ENCODE results near the gene COL19A1.
A peak's percentile ranks its signal among the peaks of the same experiment; 100 is the strongest.
"Not testable (repeated sequence)": the region's sequence is repeated elsewhere in the genome, so short reads cannot be mapped to it uniquely, and the experiment has no call there.

Gene COL19A1

GRCh38 chr6:69900869-69901268, 34.5 kb downstream of the COL19A1 start:
- no peak for DNase-seq (ENCODE audit: low spot score)

DNA sequence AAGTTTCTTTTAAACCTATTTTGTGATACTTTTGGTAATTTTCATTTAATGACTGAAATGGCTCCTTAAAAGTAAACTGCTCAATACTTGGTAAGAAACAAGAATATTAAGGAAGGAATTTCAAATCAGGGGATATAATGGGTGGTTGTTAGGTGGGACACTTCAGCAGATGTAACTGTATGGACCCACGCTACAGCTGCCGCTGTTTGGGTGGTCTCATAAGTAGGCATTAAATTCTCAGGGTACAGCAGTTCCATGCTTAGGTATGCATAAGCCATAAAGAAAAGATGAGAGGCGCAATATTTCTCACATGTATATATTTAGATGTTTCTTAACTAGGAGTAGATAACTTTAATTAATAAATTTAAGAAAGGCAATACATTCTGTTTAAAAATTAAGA, 35.0 kb downstream of the COL19A1 start:
- no peak for DNase-seq (ENCODE audit: low spot score)

- no peak for DNase-seq (ENCODE audit: low spot score)
Measured at GRCh38 chr6:69907981-69908498, 41.7 kb downstream of the COL19A1 start.

DNA sequence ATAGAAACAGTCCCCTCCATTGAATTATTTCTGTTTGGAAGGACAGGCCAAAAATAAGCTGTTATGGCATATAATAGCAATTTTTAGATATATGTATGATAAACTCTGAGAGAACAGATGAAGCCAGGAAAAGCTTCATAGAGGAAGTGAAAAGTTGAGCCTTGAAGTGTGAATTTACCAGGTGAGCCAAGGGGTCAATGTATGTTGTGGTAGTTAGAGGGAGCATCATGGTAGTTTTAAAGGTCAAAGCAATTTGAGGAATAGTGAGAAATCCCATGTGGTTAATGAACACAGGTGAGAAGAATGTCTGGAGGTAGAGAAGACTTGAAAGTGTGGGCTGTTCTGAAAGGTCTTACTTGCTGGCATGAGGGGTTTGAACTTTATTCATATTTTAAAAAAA, 47.0 kb downstream of the COL19A1 start:
- no peak for DNase-seq (ENCODE audit: low spot score)

DNA sequence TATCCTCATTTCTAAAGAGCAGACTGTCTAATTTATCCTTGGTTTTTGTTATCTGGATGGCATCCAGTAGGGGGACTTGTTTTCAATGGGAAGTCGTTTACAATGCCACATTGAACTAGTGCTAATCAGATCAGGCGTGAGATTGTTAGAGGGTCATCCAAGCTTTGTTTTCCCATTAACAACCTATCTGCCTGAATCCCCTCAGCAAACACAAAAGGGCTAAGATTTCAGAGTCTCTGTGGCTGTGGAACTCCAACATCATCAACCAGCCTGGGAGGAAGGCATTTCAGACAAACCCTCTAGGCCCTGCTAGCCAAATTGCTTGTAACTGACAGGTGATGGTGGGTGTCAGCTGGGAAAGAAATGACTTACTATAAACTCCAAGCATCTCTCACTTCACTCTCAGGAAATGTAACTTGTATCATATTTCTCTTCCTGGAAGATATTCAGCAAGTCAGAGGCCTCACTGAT, 47.7 kb downstream of the COL19A1 start:
- DNase-seq (ENCODE audit: low spot score): no peak

DNA sequence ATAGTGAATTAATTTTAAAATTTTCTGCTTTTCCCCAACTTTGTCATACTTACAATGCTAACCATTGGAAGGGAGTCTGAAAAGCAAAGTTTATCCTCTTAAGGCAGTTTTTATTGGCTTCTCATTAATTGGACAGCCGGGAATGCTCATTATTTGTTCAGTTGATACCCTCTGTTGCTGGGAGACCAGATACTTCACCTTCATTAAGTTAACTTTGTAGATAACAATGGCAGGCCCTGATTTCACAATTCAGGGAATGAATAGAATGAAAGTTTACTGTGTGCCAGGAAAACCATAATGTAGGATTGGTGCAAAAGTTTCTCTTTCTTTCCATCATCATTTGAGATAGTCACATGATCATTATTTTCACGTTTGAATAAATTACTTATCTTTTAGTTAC, 49.0 kb downstream of the COL19A1 start:
- no peak for DNase-seq (ENCODE audit: low spot score)

DNA sequence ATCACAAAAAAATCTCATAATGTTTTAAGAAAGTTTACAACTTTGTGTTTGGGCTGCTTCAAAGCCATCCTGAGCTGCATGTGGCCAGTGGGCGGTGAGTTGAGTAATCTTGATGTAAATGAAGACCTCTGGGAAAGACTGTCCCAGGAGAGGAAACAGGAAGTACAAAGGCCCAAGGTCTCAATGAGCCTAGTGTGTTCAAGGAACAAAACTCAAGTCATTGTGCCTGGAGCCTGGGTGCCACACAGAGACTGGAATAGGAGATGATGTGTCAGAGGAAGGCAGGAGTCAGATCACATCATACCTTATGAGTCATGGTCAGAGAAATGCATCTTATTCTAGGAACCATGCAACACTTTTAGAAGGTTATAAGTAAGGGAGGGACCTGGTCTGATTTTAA, 51.5 kb downstream of the COL19A1 start:
- DNase-seq (ENCODE audit: low spot score): no peak

DNA sequence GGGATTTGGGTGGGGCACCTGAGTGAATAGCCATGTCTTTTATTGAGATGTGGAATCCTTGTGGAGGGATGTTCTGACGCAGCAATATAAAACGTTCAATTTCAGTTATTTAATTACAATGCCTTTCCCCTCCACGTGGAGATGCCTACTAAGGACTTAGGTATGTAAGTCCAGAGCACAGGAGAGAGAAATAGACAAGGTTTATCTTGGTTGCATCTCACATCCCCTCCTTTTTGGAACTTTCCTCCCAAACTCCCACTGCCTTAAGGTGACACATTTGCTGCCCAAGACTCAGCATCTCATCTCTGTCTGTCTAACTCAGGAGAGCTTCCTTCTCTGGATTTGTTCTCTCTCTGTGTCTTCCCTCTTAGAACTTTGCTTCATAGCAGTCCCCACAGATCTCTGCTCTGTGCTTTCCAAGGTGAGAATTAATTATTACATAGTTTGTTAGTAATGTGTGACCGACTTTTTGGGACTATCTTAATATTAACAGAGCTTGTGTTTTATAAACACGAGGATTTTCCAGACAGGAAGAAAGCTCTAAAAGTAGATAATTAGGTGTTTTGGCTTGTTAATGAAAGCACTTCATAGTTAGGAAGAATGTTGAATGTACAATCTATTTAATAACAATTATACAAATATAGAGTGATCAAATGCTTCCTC, 52.6 kb downstream of the COL19A1 start:
- DNase-seq (ENCODE audit: low spot score): no peak

DNA sequence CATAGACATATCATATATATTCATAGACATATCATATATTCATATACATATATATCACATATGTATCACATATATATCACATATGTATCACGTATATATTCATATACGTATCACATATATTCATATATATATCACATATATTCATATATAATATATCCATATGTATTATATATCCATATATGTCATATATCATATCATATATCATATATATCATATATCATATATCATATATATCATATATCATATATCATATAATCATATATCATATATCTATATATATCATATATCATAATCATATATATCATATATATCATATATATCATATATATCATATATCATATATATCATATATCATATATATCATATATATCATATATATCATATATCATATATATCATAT, 54.7 kb downstream of the COL19A1 start:
- DNase-seq (ENCODE audit: low spot score): not testable (repeated sequence)

- not testable (repeated sequence) for DNase-seq (ENCODE audit: low spot score)
Measured at GRCh38 chr6:69921611-69922010, 55.3 kb downstream of the COL19A1 start.

GRCh38 chr6:69926745-69927144, 60.4 kb downstream of the COL19A1 start:
- DNase-seq (ENCODE audit: low spot score): no peak

- no peak for DNase-seq (ENCODE audit: low spot score)
Measured at GRCh38 chr6:69933239-69933638, 66.9 kb downstream of the COL19A1 start.

DNA sequence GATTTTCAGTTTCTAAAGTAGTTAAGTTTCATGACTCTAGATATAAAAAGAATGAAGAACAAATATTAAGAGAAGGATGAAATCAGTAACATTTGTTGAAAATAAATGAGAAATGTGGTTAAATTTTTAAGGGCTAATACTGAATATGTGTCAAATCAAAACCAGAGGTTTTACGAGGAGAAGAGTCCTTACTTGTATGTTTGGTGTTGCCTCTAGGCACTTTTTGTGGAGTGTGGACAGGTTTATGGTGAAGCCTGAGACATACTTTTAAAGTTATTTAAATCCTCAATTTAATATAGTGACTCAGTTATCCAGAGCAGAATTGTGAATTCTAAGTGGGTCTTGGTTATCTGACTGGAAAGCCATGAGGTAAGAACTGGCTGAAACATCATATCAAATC, 68.7 kb downstream of the COL19A1 start:
- no peak for DNase-seq (ENCODE audit: low spot score)

DNA sequence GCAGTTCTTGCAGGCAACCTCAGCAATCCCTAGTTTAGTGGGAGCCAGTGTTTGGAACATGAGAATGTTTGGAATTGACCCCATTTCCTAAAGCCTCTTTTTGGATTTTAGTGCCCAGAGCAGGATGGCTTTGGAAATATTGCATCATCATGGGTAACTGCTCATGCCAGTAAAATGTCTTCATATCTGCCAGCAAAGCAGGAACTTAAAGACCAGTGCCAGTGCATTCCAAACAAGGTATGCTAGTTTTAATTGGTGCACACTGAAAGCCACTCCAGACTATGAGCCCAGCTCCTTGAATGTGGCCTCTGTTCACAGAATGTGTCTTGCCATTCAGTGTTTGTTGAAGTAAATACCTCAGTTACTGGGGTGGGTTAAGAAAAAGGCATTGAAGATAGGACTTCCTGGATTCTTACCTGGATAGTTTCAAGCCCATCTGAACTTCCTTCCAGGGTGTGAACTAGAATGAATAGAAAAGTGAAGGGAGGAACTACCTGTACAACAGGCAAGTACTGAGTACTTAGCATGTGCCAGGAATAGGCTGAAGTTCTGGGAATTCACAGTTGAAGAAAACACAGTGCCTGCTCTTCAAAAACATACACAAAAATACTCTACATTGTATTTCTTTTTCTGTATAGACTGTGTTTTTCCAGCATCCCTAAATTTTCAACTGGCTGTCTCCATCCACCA, 70.5 kb downstream of the COL19A1 start:
- DNase-seq (ENCODE audit: low spot score): no peak

- DNase-seq (ENCODE audit: low spot score): no peak
Measured at GRCh38 chr6:69937402-69938136, 71.2 kb downstream of the COL19A1 start.

- DNase-seq (ENCODE audit: low spot score): no peak
Measured at GRCh38 chr6:69942485-69942884, 76.1 kb downstream of the COL19A1 start.

- DNase-seq (ENCODE audit: low spot score): no peak
Measured at GRCh38 chr6:69945192-69945591, 78.8 kb downstream of the COL19A1 start.

DNA sequence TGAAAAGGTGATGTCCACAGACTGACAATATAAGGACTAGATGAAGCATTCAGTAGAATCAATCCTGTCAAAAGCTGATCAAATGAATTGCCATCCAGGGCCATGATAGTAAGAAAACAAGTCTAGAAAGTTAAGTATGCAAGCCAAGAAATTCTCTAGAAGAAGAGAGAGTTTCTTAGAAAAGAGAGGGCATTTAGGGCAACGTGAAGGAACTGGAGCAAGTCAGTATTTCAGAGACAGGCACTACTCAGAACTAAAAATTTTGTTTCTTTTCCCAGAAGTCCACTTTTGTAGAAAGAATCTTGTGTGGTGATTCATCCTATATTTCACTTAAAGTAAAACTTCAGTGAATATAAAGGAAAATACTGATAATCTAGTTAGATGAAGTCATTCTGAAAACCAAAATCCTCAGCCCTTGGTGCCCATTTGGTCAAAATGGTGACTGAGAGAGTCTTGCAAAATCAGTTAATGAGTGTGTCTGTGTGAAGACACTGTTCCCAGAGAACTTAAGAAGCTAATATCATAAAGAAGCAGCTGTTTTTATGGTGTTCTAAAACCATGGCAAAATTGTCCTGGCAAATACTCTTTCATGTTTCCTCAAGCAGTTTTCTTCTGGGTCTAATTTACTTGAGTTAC, 82.2 kb downstream of the COL19A1 start:
- no peak for DNase-seq (ENCODE audit: low spot score)

DNA sequence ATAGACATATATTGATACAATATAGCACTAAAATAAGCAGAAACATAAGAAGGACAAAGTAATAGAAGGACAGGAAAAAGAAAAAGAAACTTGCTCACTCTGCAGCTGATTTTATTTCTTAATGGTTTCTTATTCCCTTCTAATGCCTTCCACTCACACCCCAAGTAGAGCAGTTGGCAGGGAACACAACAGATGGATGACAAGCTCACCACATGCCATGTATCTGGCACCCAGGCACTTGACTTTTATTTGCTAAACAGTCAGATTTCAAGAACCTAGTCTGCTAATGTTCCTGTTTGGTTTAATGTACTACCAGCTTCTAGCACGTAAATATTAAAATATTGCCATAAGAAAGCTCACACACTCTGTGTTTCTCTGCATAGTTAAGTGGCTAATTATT, 87.1 kb downstream of the COL19A1 start:
- no peak for DNase-seq (ENCODE audit: low spot score)

GRCh38 chr6:69954733-69955132, 88.4 kb downstream of the COL19A1 start:
- no peak for DNase-seq (ENCODE audit: low spot score)

DNA sequence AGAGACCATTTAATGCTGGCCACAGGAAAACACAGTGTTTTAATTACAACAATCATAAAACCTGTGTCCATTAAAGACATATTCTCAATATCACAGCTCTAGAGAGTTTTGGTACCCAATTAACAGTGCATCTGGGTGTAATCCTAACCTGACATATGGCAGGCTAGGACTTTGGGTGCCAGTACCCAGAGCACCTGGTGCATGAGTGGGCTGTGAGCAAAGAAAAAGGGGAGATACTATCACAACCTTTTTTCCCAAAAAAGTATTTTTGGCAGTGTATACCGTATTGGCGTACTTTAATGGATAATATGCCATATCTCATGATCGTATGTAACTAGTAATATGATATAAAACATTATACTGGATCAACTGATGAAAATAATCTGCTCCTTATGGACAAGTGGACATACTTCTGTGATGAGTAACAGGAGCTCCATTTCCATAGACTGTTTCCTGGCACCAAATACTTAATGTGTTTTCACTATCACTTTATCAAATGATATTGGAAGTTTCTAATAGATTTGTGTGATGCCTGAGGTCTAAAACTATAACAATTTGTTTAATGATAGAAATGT, 91.7 kb downstream of the COL19A1 start:
- no peak for DNase-seq (ENCODE audit: low spot score)

GRCh38 chr6:69958978-69959377, 92.6 kb downstream of the COL19A1 start:
- DNase-seq (ENCODE audit: low spot score): peak; percentile 35
